ENCODE results near the gene FOXN3.

FOXN3 gene

GRCh38 chr14:89283327-89284060, 133.5 kb downstream of the FOXN3 start:
- in situ Hi-C loops (cut with MboI; ENCODE audit: low sequenced_read_pairs): no loop called here

- in situ Hi-C loops (cut with MboI; ENCODE audit: low sequenced_read_pairs): no loop called here
Observed at GRCh38 chr14:89282191-89282590, 134.8 kb downstream of the FOXN3 start.

GRCh38 chr14:89280600-89280999, 136.4 kb downstream of the FOXN3 start:
- in situ Hi-C loops (cut with MboI; ENCODE audit: low sequenced_read_pairs): no loop called here

GRCh38 chr14:89279649-89280232, 137.3 kb downstream of the FOXN3 start:
- in situ Hi-C loops (cut with MboI; ENCODE audit: low sequenced_read_pairs): no loop called here

GRCh38 chr14:89277203-89277602, 139.8 kb downstream of the FOXN3 start:
- in situ Hi-C loops (cut with MboI; ENCODE audit: low sequenced_read_pairs): no loop called here

- in situ Hi-C loops (cut with MboI; ENCODE audit: low sequenced_read_pairs): no loop called here
Observed at GRCh38 chr14:89276424-89276975, 140.5 kb downstream of the FOXN3 start.

- in situ Hi-C loops (cut with MboI; ENCODE audit: low sequenced_read_pairs): no loop called here
Observed at GRCh38 chr14:89270439-89271227, 146.4 kb downstream of the FOXN3 start.

- in situ Hi-C loops (cut with MboI; ENCODE audit: low sequenced_read_pairs): no loop called here
Observed at GRCh38 chr14:89269404-89269803, 147.6 kb downstream of the FOXN3 start.

- in situ Hi-C loops (cut with MboI; ENCODE audit: low sequenced_read_pairs): no loop called here
Observed at GRCh38 chr14:89268514-89268913, 148.5 kb downstream of the FOXN3 start.

- in situ Hi-C loops (cut with MboI; ENCODE audit: low sequenced_read_pairs): no loop called here
Observed at GRCh38 chr14:89267656-89268055, 149.4 kb downstream of the FOXN3 start.

- in situ Hi-C loops (cut with MboI; ENCODE audit: low sequenced_read_pairs): no loop called here
Observed at GRCh38 chr14:89267163-89267562, 149.9 kb downstream of the FOXN3 start.

GRCh38 chr14:89266754-89267153, 150.3 kb downstream of the FOXN3 start:
- in situ Hi-C loops (cut with MboI; ENCODE audit: low sequenced_read_pairs): no loop called here

- in situ Hi-C loops (cut with MboI; ENCODE audit: low sequenced_read_pairs): no loop called here
Observed at GRCh38 chr14:89265234-89265633, 151.8 kb downstream of the FOXN3 start.

GRCh38 chr14:89264196-89264800, 152.7 kb downstream of the FOXN3 start:
- in situ Hi-C loops (cut with MboI; ENCODE audit: low sequenced_read_pairs): no loop called here

GRCh38 chr14:89262041-89262440, 155.0 kb downstream of the FOXN3 start:
- in situ Hi-C loops (cut with MboI; ENCODE audit: low sequenced_read_pairs): no loop called here

- in situ Hi-C loops (cut with MboI; ENCODE audit: low sequenced_read_pairs): no loop called here
Observed at GRCh38 chr14:89260898-89261297, 156.1 kb downstream of the FOXN3 start.

- in situ Hi-C loops (cut with MboI; ENCODE audit: low sequenced_read_pairs): no loop called here
Observed at GRCh38 chr14:89259951-89260609, 157.0 kb downstream of the FOXN3 start.

- in situ Hi-C loops (cut with MboI; ENCODE audit: low sequenced_read_pairs): no loop called here
Observed at GRCh38 chr14:89258728-89259273, 158.2 kb downstream of the FOXN3 start.

GRCh38 chr14:89256951-89257350, 160.1 kb downstream of the FOXN3 start:
- in situ Hi-C loops (cut with MboI; ENCODE audit: low sequenced_read_pairs): no loop called here

- in situ Hi-C loops (cut with MboI; ENCODE audit: low sequenced_read_pairs): no loop called here
Observed at GRCh38 chr14:89256283-89256682, 160.8 kb downstream of the FOXN3 start.

Measured in hTERT RPE-1 (cell line).